SK-N-SH treated with all-trans-retinoic acid at 6 μM for 48 hours (cell line): ENCODE data around the gene GALNT5.

Experiments
- ARNTL ChIP-seq: fragments of 450-650 bp; formaldehyde crosslinking; IDR thresholded peaks from 2 replicates; pipeline ENCODE4 v1.5.0; 2020; ENCODE audit warnings: low read depth, mild to moderate bottlenecking, moderate library complexity, borderline replicate concordance
- BACH2 ChIP-seq: fragments of 250-450 bp; sonication (Bioruptor Pico); IDR thresholded peaks from 2 replicates; pipeline ENCODE4 v1.9.0; 2021; ENCODE audit warnings: mild to moderate bottlenecking, borderline replicate concordance
- CREB5 ChIP-seq: fragments of 250-450 bp; sonication (Bioruptor Pico); IDR thresholded peaks from 2 replicates; pipeline ENCODE4 v1.5.1; 2020; ENCODE audit warnings: low read depth, mild to moderate bottlenecking, moderate library complexity
- ESRRG ChIP-seq: fragments of 250-450 bp; sonication (Bioruptor Pico); IDR thresholded peaks from 2 replicates; pipeline ENCODE4 v1.6.1; 2021; ENCODE audit warnings: mild to moderate bottlenecking
- GLIS3 ChIP-seq: fragments of 250-450 bp; sonication (Bioruptor Pico); IDR thresholded peaks from 2 replicates; pipeline ENCODE4 v1.5.0; 2020; ENCODE audit warnings: mild to moderate bottlenecking, moderate library complexity
- ISL1 ChIP-seq: fragments of 250-450 bp; sonication (Bioruptor Pico); IDR thresholded peaks from 2 replicates; pipeline ENCODE4 v2.1.2; 2022; ENCODE audit warnings: mild to moderate bottlenecking, moderate library complexity
- OSR1 ChIP-seq: fragments of 250-450 bp; sonication (Bioruptor Pico); IDR thresholded peaks from 2 replicates; pipeline ENCODE4 v1.8.0; 2022; ENCODE audit warnings: moderate library complexity, mild to moderate bottlenecking, inconsistent platforms
- PATZ1 ChIP-seq: fragments of 250-450 bp; sonication (Bioruptor Pico); IDR thresholded peaks from 2 replicates; pipeline ENCODE4 v1.8.0; 2020; ENCODE audit warnings: mild to moderate bottlenecking, moderate library complexity, borderline replicate concordance
- PPARA ChIP-seq: fragments of 250-450 bp; sonication (Bioruptor Pico); IDR thresholded peaks from 2 replicates; pipeline ENCODE4 v1.5.0; 2020; ENCODE audit warnings: mild to moderate bottlenecking, borderline replicate concordance
- RARB ChIP-seq: fragments of 250-450 bp; sonication (Bioruptor Pico); IDR thresholded peaks from 2 replicates; pipeline ENCODE4 v1.8.0; 2021; ENCODE audit warnings: mild to moderate bottlenecking, moderate library complexity
- ZFP3 ChIP-seq: fragments of 250-450 bp; sonication (Bioruptor Pico); IDR thresholded peaks from 2 replicates; pipeline ENCODE4 v1.5.0; 2020; ENCODE audit warnings: mild to moderate bottlenecking, moderate library complexity
- ZFP30 ChIP-seq: fragments of 450-650 bp; formaldehyde crosslinking; IDR thresholded peaks from 2 replicates; pipeline ENCODE4 v1.5.0; 2022; ENCODE audit warnings: mild to moderate bottlenecking, moderate library complexity
- ZNF70 ChIP-seq: fragments of 450-650 bp; formaldehyde crosslinking; IDR thresholded peaks from 2 replicates; pipeline ENCODE4 v1.5.0; 2020; ENCODE audit warnings: mild to moderate bottlenecking, moderate library complexity
- ZNF8 ChIP-seq: fragments of 450-650 bp; formaldehyde crosslinking; IDR thresholded peaks from 2 replicates; pipeline ENCODE4 v1.5.0; 2020; ENCODE audit warnings: mild to moderate bottlenecking, moderate library complexity

DNA sequence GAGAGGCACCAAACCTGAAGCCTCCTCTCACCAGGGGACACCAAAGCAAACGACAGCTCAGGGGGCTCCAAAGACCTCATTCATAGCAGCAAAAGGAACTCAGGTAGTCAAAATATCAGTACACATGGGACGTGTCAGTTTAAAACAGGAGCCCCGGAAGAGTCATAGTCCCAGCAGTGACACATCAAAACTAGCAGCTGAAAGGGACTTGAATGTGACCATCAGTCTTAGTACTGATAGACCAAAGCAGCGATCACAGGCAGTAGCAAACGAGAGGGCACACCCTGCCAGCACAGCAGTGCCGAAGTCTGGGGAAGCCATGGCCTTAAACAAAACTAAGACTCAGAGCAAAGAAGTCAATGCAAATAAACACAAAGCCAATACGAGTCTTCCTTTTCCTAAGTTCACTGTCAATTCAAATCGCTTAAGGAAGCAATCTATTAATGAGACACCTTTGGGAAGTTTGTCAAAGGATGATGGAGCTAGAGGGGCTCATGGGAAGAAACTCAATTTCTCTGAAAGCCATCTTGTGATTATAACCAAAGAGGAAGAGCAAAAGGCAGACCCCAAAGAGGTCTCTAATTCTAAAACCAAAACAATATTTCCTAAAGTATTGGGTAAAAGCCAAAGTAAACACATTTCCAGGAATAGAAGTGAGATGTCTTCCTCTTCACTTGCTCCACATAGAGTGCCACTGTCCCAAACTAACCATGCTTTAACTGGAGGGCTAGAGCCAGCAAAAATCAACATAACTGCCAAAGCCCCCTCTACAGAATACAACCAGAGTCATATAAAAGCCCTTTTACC is 1.2 kb downstream of the GALNT5 start:
- no peak for TF ChIP-seq ESRRG (CRISPR knock-in tag)
- no peak for TF ChIP-seq GLIS3 (CRISPR knock-in tag)
- TF ChIP-seq PATZ1 (CRISPR knock-in tag): no peak
- no peak for TF ChIP-seq ZFP30 (CRISPR knock-in tag)
- no peak for TF ChIP-seq RARB (CRISPR knock-in tag)
- TF ChIP-seq ARNTL: no peak
- TF ChIP-seq BACH2 (CRISPR knock-in tag): no peak
- TF ChIP-seq PPARA (CRISPR knock-in tag): no peak
- no peak for TF ChIP-seq ISL1 (CRISPR knock-in tag)
- no peak for TF ChIP-seq CREB5 (CRISPR knock-in tag)
- no peak for TF ChIP-seq ZFP3 (CRISPR knock-in tag)
- TF ChIP-seq ZNF70: no peak
- no peak for TF ChIP-seq ZNF8
- no peak for TF ChIP-seq OSR1 (CRISPR knock-in tag)
